HT1080 (cell line): ENCODE data around the gene HBS1L. TPM values are rescaled to one million over a fixed set of nuclear protein-coding genes. Genes with fewer than 3 reads are reported as not detected.
A peak's percentile ranks its signal among the peaks of the same experiment; 100 is the strongest.

ENCODE experiments used
- DNase-seq: peaks from one replicate; pipeline ENCODE4 v3.0.0-alpha.2; 2015; ENCODE audit warnings: low read depth
- polyA plus RNA-seq, 2 experiments: library from polyadenylated mRNA; depleted of rRNA; stranded (reverse); fragments of >200 nt; gene quantifications; 2 replicates each; pipeline ENCODE4 v1.2.3, GENCODE V29; 2015
- total RNA-seq: library from RNA; depleted of rRNA; stranded (reverse); fragments of >200 nt; shearing (Covaris generic); gene quantifications from 2 replicates; pipeline ENCODE4 v1.2.3, GENCODE V29; 2014; rRNA removed

The HBS1L gene
- 80.6 and 102 TPM in 2 replicates for total RNA-seq
- 91.4 and 104 TPM in 2 replicates for polyA plus RNA-seq (2015; cell fraction: cytosol; rRNA removed)
- 73.8 and 86.4 TPM in 2 replicates for polyA plus RNA-seq (2015; cell fraction: nucleus; rRNA removed)

- peak; percentile 91 for DNase-seq
Measured at GRCh38 chr6:135054569-135055498, at the start of gene HBS1L. Gene HBS1L (minus strand): TSS chr6:135054822. CDS start chr6:135054691, 131 bp downstream.

DNA sequence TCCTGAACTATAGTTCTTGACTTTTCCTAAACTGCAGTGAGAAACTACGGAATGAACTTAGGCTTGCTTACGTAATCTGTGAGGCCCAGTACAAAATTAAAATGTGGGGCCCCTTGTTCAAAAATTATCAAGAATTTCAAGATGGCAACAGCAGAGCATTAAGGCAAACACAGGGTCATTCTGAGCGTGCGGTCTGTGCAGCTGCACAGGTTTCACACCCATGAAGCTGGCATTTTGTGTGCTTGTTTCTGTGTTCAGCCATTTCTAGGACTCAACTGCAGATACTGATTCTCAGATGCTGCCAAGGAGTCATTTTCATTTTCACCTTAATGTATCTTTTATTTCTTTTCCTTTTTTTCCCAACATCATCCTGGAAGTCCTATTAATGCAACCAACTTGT lies 49.6 kb upstream of the HBS1L start:
- no peak for DNase-seq

- DNase-seq = no peak
Measured at GRCh38 chr6:135102191-135102590, 47.6 kb upstream of the HBS1L start.

GRCh38 chr6:135097172-135097571 lies 42.5 kb upstream of the HBS1L start:
- no peak for DNase-seq

DNA sequence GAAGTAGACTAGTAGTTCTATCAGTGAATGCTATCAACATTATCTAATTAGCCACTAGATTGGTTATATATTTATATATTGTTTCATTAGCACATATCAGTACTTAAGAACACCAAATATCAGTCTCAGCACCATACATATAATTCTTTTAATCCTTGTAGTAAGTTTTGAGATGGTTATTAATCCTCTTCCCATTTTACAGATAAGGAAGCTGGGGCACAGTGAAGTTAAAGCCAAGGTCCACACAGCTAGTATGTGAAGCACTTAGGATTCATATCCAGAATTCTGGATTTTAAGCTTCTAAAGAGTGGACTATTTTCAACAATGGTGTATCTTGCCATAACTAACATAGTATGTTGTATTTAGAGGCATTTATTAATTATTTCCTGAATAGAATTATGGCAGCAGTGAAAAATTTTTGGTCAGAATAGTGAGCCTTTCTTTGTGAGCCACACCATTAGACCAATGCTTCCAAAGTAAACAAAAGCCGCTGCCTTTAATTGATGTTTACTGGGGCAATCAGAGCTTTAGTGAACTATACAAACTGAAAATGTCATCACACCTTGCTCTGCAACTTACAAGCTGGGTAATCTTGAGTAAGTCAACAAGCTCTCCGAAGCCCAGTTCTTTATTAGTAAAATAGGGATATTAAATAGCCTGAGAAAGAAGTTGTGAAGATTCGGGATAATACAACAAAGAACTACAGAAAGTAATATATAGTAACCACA lies 41.9 kb upstream of the HBS1L start:
- DNase-seq = no peak

GRCh38 chr6:135095716-135096115 lies 41.1 kb upstream of the HBS1L start:
- no peak for DNase-seq

- peak; percentile 37 for DNase-seq
Measured at GRCh38 chr6:135094403-135094821, 39.8 kb upstream of the HBS1L start.

- DNase-seq = no peak
Measured at GRCh38 chr6:135093578-135093977, 39.0 kb upstream of the HBS1L start.

DNA sequence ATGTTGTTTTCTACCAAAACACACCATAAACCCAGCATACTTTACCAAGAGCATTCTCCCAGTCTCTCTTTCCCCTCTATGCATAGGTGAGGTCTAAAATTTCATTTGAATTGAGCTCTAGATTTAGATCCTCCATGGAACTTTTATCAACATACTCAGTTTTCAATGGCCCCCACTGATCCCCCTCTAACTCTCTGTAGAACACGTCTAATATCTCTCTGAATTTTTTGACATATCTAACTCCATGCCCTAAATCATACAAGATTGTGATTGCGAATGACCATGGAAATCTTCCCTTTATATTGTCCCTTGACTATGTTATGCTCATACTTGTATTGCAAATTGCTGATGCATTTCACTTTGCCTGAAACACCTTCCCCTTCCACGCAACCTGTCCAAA lies 38.1 kb upstream of the HBS1L start:
- no peak for DNase-seq

- DNase-seq = no peak
Measured at GRCh38 chr6:135090819-135091218, 36.2 kb upstream of the HBS1L start.

DNA sequence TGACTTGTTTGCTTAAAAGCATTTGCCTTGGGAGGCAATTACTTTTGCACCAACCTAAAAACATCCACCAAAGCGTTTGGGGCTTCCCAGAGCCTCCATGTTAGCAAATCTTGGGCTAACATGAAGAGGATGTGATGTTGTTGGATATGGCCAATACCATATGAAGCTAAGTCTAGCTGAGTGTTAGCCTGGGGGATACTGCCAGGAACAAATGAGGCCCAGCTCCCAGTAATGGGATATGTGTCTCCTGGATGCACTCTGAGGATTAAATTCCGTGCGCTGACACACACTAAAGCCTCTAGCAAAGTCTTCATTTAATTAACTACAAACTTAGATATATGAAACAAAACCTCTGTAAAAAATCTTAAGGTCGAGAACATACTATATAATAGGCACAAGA lies 35.3 kb upstream of the HBS1L start:
- DNase-seq = no peak

DNA sequence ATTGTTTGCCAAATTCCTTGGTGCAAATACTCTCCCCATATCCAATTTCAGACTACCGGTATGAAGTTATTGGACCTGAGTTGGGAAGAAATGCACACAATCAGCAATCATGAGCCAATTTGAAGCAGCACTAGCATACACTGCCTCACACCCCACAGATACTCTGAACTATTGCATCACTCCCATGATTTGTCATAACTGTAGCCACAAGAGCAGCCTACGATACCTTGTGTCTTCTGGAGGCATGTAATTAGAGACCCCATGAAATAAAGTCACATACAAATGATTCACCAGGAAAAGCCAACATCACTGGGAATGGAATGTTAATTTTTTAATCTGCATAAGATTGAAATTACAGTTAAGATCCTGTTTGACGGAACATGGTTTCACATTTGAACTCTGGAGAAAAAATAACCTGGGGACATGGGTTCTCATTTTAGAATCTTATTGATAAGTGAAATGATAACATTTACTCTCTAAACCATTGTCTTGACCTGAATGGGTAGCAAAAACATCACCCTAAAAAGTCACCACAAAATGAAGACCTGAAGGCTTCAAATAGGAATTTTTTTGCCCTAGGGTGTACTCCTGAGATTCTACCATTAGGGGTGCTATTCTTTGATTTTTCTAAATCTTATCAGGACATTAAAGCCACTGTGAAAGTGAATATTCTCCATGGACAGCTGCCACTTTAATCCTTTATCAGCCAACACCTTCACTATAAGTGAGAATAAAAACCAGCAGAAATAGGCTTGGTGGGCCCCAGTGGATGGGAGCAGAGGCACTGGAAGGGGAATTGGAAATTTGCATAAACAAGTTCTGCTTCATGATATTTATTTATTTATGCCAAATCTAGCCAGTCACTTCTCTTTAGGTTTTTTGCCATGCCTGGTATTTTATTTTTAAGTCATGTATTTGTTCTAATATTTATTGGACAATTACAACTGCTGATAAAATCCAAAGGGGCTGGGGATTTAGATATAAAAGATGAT lies 34.5 kb upstream of the HBS1L start:
- peak; percentile 74 for DNase-seq

DNA sequence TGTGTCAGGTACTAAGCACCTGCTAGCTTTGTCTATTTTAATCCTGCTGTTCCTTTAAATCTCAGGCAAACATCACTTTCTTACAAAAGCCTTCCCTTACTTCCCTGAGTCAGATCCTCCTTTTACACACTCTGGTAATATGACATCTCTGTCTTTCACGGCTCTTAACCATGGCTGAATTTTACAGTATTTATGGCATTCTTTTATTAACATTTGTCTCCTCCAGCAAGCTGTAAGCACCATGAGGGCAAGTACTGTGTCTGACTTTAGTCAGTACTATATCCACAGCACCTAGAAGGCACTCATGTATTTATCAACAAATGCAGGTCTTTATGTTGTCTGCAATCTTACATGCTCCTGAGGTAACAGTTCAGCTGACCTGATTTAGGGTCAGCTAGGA lies 33.7 kb upstream of the HBS1L start:
- no peak for DNase-seq

- no peak for DNase-seq
Measured at GRCh38 chr6:135087803-135088202, 33.2 kb upstream of the HBS1L start.

DNA sequence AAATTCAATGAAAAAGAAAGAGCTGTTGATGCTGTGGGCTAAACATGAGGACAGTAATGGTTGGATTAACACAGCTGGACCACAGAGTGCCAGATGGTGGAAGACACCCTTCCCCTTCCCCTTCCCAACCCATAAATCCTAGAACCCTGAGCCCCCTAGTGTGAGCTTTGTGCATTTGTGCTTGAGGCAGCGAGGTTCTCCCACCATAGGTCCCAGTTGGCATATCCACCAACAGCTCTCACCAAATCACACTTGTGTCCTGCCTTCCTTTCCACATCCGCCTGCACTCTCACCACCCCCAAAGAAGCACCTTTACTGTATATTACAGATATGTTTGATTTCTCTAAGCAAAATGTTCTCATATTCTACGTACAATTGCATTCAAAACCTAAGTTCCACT lies 32.8 kb upstream of the HBS1L start:
- no peak for DNase-seq

DNA sequence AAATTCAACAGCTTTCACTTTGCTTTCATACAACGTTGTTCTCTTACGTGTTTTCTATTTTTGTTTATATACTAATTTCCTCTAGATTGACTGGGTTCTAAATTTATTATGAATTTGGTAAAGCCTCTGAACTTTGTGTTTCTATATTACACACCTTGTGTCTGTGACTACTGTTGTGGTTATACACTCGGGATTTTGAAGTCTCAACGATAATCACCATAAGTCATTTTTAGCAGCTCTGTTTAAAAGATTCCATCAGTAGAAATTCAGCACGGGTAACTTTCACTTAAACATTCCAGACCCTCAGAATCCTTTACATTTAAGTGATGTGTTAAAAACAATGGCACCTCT lies 31.8 kb upstream of the HBS1L start:
- no peak for DNase-seq

- no peak for DNase-seq
Measured at GRCh38 chr6:135085700-135086413, 31.2 kb upstream of the HBS1L start.

DNA sequence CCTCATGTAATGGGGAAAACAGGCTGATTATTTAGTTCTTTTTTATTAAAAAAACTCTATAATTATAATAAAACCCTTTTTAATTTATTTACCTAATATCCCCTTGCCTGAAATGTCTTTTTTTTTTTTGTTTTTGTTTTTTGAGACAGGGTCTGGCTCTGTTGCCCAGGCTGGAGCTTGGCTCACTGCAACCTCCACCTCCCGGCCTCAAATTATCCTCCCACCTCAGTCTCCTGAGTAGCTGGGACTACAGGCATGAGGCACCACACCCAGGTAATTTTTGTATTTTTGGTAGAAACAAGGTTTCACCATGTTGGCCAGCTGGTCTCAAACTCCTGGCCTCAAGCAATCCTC lies 30.3 kb upstream of the HBS1L start:
- DNase-seq = no peak

DNA sequence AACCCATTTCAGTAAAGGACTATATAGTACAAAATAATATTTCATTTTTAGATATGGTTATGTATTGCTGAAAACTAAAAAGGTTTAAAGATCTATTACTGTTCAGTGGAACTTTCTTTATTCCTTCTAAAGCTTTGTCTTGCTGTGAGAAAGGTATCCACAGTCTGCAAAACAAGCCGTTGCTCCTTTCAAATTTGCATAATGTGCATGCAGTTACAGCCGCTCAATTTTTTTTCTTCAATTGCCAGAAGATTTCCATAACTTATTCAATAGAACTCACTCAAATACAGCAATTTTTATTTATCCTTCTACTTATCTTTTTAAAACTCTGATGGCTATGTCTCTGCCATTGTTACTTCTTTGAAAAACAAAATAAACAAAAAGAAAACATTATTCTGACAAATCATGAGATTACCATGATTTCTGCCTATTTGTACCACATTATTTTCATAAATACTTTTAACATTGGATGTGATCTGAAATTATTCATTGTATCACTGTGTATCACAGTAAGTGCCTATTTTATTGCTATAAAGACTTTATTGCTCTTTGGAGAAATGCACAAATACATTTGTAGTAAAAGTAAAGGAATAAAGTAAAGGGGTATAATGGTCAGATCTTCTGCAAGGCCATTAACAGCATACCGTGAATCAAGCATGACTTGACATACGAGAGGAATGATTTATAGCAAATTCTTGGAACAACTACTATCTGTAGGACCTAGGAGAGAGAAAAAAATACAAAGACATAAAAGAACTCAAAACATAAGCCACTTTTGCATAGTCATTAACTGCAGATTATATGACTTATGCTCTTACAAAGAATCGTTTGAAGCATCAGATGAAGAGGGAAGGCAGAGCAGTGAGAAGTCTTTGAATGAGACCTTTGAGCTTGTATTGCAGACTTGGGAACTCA lies 29.6 kb upstream of the HBS1L start:
- DNase-seq = no peak
